HEK293 (cell line): Measurements from ENCODE around the gene RHOT2.

Experiments
- CTCF ChIA-PET: fragments of 350-600 bp; formaldehyde crosslinking; extraction: SDS; loops from one replicate; lab custom pipeline; 2021; ENCODE audit warnings: antibody characterized with exemption; lab: Yijun Ruan, JAX
- POLR2A ChIA-PET: fragments of 300-600 bp; formaldehyde crosslinking; extraction: SDS; loops from one replicate; lab custom pipeline; 2020; ENCODE audit warnings: antibody characterized with exemption, inconsistent platforms; lab: Yijun Ruan, JAX
- H3K27ac ChIP-seq: fragments of 200-500 bp; sonication (Bioruptor generic); 2 replicates; pipeline ENCODE4 v1.5.1; 2014; ENCODE audit warnings: low read depth, low read length, control low read depth, inconsistent platforms; ENCODE audit errors: extremely low read depth
- H3K36me3 ChIP-seq, 2 experiments: fragments of 200-500 bp in 1 of 2; sonication (Bioruptor generic) in 1 of 2; 1 replicate in 1 of 2; 2 replicates in 1 of 2; pipeline ENCODE4 v1.5.1; 2014 to 2017; ENCODE audit warnings: inconsistent platforms in 2 of 2, low read length in 2 of 2; ENCODE audit not compliant: control insufficient read depth in 2 of 2, insufficient read depth in 1 of 2
- H3K4me1 ChIP-seq: fragments of 200-500 bp; sonication (Bioruptor generic); 2 replicates; pipeline ENCODE4 v1.5.1; 2014; ENCODE audit warnings: mild to moderate bottlenecking, low read length, inconsistent platforms; ENCODE audit not compliant: control insufficient read depth, insufficient read depth
- H3K4me3 ChIP-seq: 2 replicates; pipeline ENCODE4 v1.5.1; 2011; ENCODE audit warnings: low read depth, mild to moderate bottlenecking, control low read depth, low read length, moderate library complexity
- H3K9me3 ChIP-seq: fragments of 200-500 bp; sonication (Bioruptor generic); 2 replicates; pipeline ENCODE4 v1.5.1; 2014; ENCODE audit warnings: low read depth, low read length, inconsistent platforms; ENCODE audit not compliant: control insufficient read depth, insufficient read depth
- BCL11A ChIP-seq: fragments of 450-650 bp; formaldehyde crosslinking; IDR thresholded peaks from 2 replicates; pipeline ENCODE4 v1.5.1; 2016; ENCODE audit warnings: low read depth, missing biosample characterization, missing genetic modification characterization
- BCL11B ChIP-seq: fragments of 450-650 bp; formaldehyde crosslinking; IDR thresholded peaks from 2 replicates; pipeline ENCODE4 v1.5.1; 2016; ENCODE audit warnings: low read depth, missing biosample characterization, missing genetic modification characterization
- MYNN ChIP-seq: fragments of 450-650 bp; formaldehyde crosslinking; IDR thresholded peaks from 2 replicates; pipeline ENCODE4 v1.5.1; 2016; ENCODE audit warnings: missing biosample characterization, missing genetic modification characterization, borderline replicate concordance
- OSR2 ChIP-seq: fragments of 450-650 bp; formaldehyde crosslinking; IDR thresholded peaks from 2 replicates; pipeline ENCODE4 v1.5.1; 2016; ENCODE audit warnings: missing biosample characterization, missing genetic modification characterization
- PRDM10 ChIP-seq: fragments of 450-650 bp; formaldehyde crosslinking; IDR thresholded peaks from 2 replicates; pipeline ENCODE4 v1.5.1; 2016; ENCODE audit warnings: missing biosample characterization, missing genetic modification characterization
- REPIN1 ChIP-seq: fragments of 450-650 bp; formaldehyde crosslinking; IDR thresholded peaks from 2 replicates; pipeline ENCODE4 v1.5.1; 2017; ENCODE audit warnings: missing biosample characterization, missing genetic modification characterization, low read depth
- SCRT1 ChIP-seq: fragments of 450-650 bp; formaldehyde crosslinking; IDR thresholded peaks from 2 replicates; pipeline ENCODE4 v1.5.1; 2016; ENCODE audit warnings: missing biosample characterization, missing genetic modification characterization, borderline replicate concordance
- ZNF10 ChIP-seq: fragments of 450-650 bp; formaldehyde crosslinking; IDR thresholded peaks from 2 replicates; pipeline ENCODE4 v1.5.1; 2017; ENCODE audit warnings: missing biosample characterization, missing genetic modification characterization
- ZNF121 ChIP-seq: fragments of 450-650 bp; formaldehyde crosslinking; IDR thresholded peaks from 2 replicates; pipeline ENCODE4 v1.5.1; 2016; ENCODE audit warnings: missing biosample characterization, missing genetic modification characterization
- ZNF174 ChIP-seq: fragments of 450-650 bp; formaldehyde crosslinking; IDR thresholded peaks from 2 replicates; pipeline ENCODE4 v1.5.0; 2017; ENCODE audit warnings: missing biosample characterization, mild to moderate bottlenecking, missing genetic modification characterization
- ZNF211 ChIP-seq: fragments of 450-650 bp; formaldehyde crosslinking; IDR thresholded peaks from 2 replicates; pipeline ENCODE4 v1.5.1; 2016; ENCODE audit warnings: low read depth, missing biosample characterization, missing genetic modification characterization
- ZNF324 ChIP-seq: fragments of 450-650 bp; formaldehyde crosslinking; IDR thresholded peaks from 2 replicates; pipeline ENCODE4 v1.5.1; 2016; ENCODE audit warnings: missing biosample characterization, missing genetic modification characterization
- ZNF398 ChIP-seq: fragments of 450-650 bp; formaldehyde crosslinking; IDR thresholded peaks from 2 replicates; pipeline ENCODE4 v1.5.1; 2017; ENCODE audit warnings: missing biosample characterization, missing genetic modification characterization
- ZSCAN16 ChIP-seq: fragments of 450-650 bp; formaldehyde crosslinking; IDR thresholded peaks from 2 replicates; pipeline ENCODE4 v1.5.1; 2016; ENCODE audit warnings: missing biosample characterization, missing genetic modification characterization
- TF ChIP-seq, protein P1 (sequence below): fragments of 450-650 bp; formaldehyde crosslinking; IDR thresholded peaks from 2 replicates; pipeline ENCODE4 v1.5.1; 2016; ENCODE audit warnings: missing biosample characterization, missing genetic modification characterization
- TF ChIP-seq, protein P2 (sequence below): fragments of 450-650 bp; formaldehyde crosslinking; IDR thresholded peaks from 2 replicates; pipeline ENCODE4 v1.5.1; 2016; ENCODE audit warnings: missing biosample characterization, missing genetic modification characterization
- TF ChIP-seq, protein P3 (sequence below): fragments of 450-650 bp; formaldehyde crosslinking; IDR thresholded peaks from 2 replicates; pipeline ENCODE4 v1.5.1; 2016; ENCODE audit warnings: missing biosample characterization, missing genetic modification characterization

The RHOT2 gene

GRCh38 chr16:681746-682427, 14.0 kb downstream of the RHOT2 start (continued):
- TF ChIP-seq ZNF324 (tag by site-specific recombination) (no peak; the same call in none of the 2 replicates), OSR2 (peak; percentile 75), MYNN (tag by site-specific recombination) (no peak), PRDM10 (tag by site-specific recombination) (peak; percentile 78), REPIN1 (0 out of 2 replicates have a peak, but pooled peaks have one; percentile 8), ZNF398 (tag by site-specific recombination) (peak; percentile 45)

DNA sequence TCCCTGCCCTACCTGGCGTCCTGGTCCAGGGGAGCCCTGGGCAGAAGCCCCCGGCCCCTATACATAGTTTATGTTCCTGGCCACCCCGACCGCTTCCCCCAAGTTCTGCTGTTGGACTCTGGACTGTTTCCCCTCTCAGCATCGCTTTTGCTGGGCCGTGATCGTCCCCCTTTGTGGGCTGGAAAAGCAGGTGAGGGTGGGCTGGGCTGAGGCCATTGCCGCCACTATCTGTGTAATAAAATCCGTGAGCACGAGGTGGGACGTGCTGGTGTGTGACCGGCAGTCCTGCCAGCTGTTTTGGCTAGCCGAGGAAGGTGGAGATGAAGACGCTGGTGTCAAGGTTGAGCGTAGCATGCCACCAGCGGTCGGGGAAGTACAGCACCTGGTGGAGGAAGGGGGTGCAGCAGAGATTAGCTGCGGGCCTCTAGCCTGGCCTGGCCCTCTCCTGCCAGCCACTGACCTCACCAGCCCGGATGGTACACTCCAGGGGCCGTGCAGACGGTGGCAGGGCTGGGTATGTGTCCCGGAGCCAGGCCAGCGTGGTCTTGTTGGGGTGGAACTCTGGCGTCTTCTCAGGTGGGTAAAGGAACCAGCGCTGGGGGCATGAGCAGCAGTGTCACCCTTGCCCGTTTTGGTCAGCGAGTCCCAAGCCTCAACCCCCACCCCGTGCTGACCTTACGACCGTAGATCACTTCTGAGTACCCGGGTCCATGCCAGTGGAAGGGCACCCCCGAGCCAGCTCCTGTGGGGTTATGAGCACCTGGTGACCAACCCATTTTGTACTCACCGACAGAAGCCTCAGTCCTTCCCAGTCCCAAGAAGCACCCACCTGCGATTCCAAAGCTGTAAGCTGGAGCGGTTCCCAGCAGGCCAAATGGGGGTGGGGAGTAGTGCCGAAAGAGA, 14.8 kb downstream of the RHOT2 start:
- Histone ChIP-seq H3K36me3 (peaks cover 3 to 58% of the 10 kb centered on the region in 2 experiments; a peak in 1 of 3 replicates), H3K27ac (peak overlapping the region; percentile 97), H3K9me3 (no peaks in the 10 kb centered on the region), H3K4me1 (peaks cover 14% of the 10 kb centered on the region; the same call in 1 of the 2 replicates), H3K4me3 (peak overlapping the region; percentile 68)
- CTCF ChIA-PET: interaction anchor here (0.6 to 1.0 kb wide), 3 partner anchors 88 to 375 kb away, joined by 3 to 5 read pairs (median 4); no protein-coding TSS in a partner anchor
- POLR2A ChIA-PET: interaction anchor here (0.9 to 5.4 kb wide), 5 partner anchors 7 to 38 kb away, joined by 3 to 57 read pairs (median 15); partner anchors contain the start of genes ANTKMT, RHOT2 and WDR24
- TF ChIP-seq ZSCAN16 (tag by site-specific recombination): no peak
- TF ChIP-seq BCL11B (tag by site-specific recombination): peak; percentile 85; the same call in 1 of the 2 replicates
- no peak for TF ChIP-seq SCRT1 (tag by site-specific recombination)
- TF ChIP-seq, protein P1, sequence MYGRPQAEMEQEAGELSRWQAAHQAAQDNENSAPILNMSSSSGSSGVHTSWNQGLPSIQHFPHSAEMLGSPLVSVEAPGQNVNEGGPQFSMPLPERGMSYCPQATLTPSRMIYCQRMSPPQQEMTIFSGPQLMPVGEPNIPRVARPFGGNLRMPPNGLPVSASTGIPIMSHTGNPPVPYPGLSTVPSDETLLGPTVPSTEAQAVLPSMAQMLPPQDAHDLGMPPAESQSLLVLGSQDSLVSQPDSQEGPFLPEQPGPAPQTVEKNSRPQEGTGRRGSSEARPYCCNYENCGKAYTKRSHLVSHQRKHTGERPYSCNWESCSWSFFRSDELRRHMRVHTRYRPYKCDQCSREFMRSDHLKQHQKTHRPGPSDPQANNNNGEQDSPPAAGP: peak; percentile 33; the same call in 1 of the 2 replicates
- TF ChIP-seq PRDM10 (tag by site-specific recombination): peak; percentile 91
- no peak for TF ChIP-seq ZNF121 (tag by site-specific recombination)
- no peak for TF ChIP-seq ZNF211 (tag by site-specific recombination)
- peak; percentile 40; the same call in 1 of the 2 replicates for TF ChIP-seq BCL11A (tag by site-specific recombination)
- TF ChIP-seq ZNF174 (tag by site-specific recombination): no peak
- TF ChIP-seq, protein P2, sequence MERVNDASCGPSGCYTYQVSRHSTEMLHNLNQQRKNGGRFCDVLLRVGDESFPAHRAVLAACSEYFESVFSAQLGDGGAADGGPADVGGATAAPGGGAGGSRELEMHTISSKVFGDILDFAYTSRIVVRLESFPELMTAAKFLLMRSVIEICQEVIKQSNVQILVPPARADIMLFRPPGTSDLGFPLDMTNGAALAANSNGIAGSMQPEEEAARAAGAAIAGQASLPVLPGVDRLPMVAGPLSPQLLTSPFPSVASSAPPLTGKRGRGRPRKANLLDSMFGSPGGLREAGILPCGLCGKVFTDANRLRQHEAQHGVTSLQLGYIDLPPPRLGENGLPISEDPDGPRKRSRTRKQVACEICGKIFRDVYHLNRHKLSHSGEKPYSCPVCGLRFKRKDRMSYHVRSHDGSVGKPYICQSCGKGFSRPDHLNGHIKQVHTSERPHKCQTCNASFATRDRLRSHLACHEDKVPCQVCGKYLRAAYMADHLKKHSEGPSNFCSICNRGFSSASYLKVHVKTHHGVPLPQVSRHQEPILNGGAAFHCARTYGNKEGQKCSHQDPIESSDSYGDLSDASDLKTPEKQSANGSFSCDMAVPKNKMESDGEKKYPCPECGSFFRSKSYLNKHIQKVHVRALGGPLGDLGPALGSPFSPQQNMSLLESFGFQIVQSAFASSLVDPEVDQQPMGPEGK (tag by site-specific recombination): no peak
- TF ChIP-seq ZNF10 (tag by site-specific recombination): peak; percentile 94
- 0 out of 2 replicates have a peak, but pooled peaks have one; percentile 4 for TF ChIP-seq OSR2
- TF ChIP-seq, protein P3, sequence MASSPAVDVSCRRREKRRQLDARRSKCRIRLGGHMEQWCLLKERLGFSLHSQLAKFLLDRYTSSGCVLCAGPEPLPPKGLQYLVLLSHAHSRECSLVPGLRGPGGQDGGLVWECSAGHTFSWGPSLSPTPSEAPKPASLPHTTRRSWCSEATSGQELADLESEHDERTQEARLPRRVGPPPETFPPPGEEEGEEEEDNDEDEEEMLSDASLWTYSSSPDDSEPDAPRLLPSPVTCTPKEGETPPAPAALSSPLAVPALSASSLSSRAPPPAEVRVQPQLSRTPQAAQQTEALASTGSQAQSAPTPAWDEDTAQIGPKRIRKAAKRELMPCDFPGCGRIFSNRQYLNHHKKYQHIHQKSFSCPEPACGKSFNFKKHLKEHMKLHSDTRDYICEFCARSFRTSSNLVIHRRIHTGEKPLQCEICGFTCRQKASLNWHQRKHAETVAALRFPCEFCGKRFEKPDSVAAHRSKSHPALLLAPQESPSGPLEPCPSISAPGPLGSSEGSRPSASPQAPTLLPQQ (tag by site-specific recombination): peak; percentile 8; the same call in 1 of the 2 replicates
